Occipital lobe (tissue), 2 donors: ENCODE results near the gene RBKS. TPM values are rescaled to one million over a fixed set of nuclear protein-coding genes. Genes with fewer than 3 reads are reported as not detected.
"Not testable (repeated sequence)": the region's sequence is repeated elsewhere in the genome, so short reads cannot be mapped to it uniquely, and the experiment has no call there.

ENCODE experiments used
- DNase-seq: peaks from one replicate; lab custom pipeline; 2025; lab: John Stamatoyannopoulos, UW
- total RNA-seq: library from RNA; depleted of rRNA; stranded (reverse); fragments of >200 nt; gene quantifications from one replicate; pipeline ENCODE4 v1.2.3, GENCODE V29; 2014

Gene RBKS
- total RNA-seq, 1 donor from 2014 or later: 1.2 TPM

- DNase-seq: no peak
These were observed 17.1 kb downstream of the RBKS start for GRCh38 chr2:27873091-27873490.

- DNase-seq: no peak
These were observed 18.4 kb downstream of the RBKS start for GRCh38 chr2:27871802-27872201.

- DNase-seq: no peak
These were observed 19.5 kb downstream of the RBKS start for GRCh38 chr2:27870724-27871123.

GRCh38 chr2:27869763-27870162 lies 20.4 kb downstream of the RBKS start:
- DNase-seq: no peak

- no peak for DNase-seq
These were observed 23.9 kb downstream of the RBKS start for GRCh38 chr2:27866237-27866636.

- DNase-seq: not testable (repeated sequence)
These were observed 26.2 kb downstream of the RBKS start for GRCh38 chr2:27863955-27864354.

- no peak for DNase-seq
These were observed 27.0 kb downstream of the RBKS start for GRCh38 chr2:27863146-27863545.

GRCh38 chr2:27860111-27860510 lies 30.1 kb downstream of the RBKS start:
- no peak for DNase-seq

- no peak for DNase-seq
These were observed 32.6 kb downstream of the RBKS start for GRCh38 chr2:27857417-27858172.

- no peak for DNase-seq
These were observed 33.2 kb downstream of the RBKS start for GRCh38 chr2:27856956-27857355.

- DNase-seq: no peak
These were observed 33.8 kb downstream of the RBKS start for GRCh38 chr2:27856386-27856785.

GRCh38 chr2:27855476-27855875 lies 34.7 kb downstream of the RBKS start:
- no peak for DNase-seq

GRCh38 chr2:27854229-27854862 lies 35.8 kb downstream of the RBKS start:
- no peak for DNase-seq

- no peak for DNase-seq
These were observed 37.5 kb downstream of the RBKS start for GRCh38 chr2:27852691-27853090.

GRCh38 chr2:27849558-27850205 lies 40.5 kb downstream of the RBKS start:
- DNase-seq: no peak

- no peak for DNase-seq
These were observed 42.9 kb downstream of the RBKS start for GRCh38 chr2:27847333-27847732.

- DNase-seq: no peak
These were observed 45.3 kb downstream of the RBKS start for GRCh38 chr2:27844821-27845255.

GRCh38 chr2:27843992-27844391 lies 46.2 kb downstream of the RBKS start:
- DNase-seq: no peak

GRCh38 chr2:27842894-27843293 lies 47.3 kb downstream of the RBKS start:
- no peak for DNase-seq

- no peak for DNase-seq
These were observed 51.1 kb downstream of the RBKS start for GRCh38 chr2:27839022-27839618.

- DNase-seq: no peak
These were observed 51.7 kb downstream of the RBKS start for GRCh38 chr2:27838502-27838901.

GRCh38 chr2:27833931-27834330 lies 56.3 kb downstream of the RBKS start:
- no peak for DNase-seq
